Right atrium auricular region (tissue), 2 donors: Measurements from ENCODE around the gene TYW1. TPM values are rescaled to one million over a fixed set of nuclear protein-coding genes. Genes with fewer than 3 reads are reported as not detected.
A peak's percentile ranks its signal among the peaks of the same experiment; 100 is the strongest.
"Not testable (repeated sequence)": the region's sequence is repeated elsewhere in the genome, so short reads cannot be mapped to it uniquely, and the experiment has no call there.

Experiments
- DNase-seq: peaks from one replicate; pipeline ENCODE4 v3.0.0-alpha.2; 2019; ENCODE audit warnings: low spot score
- H3K27ac ChIP-seq, 2 donors: fragments of 200-600 bp; sonication (generic); 1 replicate in 1 of 2; 2 replicates in 1 of 2; pipeline ENCODE4 v1.5.1; 2016 to 2019
- H3K27me3 ChIP-seq, 2 donors: fragments of 200-600 bp; sonication (generic); one replicate each; pipeline versions ENCODE4 v1.5.1 to v1.6.0; 2017 to 2019
- H3K36me3 ChIP-seq: fragments of 200-600 bp; sonication (generic); one replicate; pipeline ENCODE4 v1.5.1; 2016
- H3K4me1 ChIP-seq, 2 donors: fragments of 200-600 bp; sonication (generic); one replicate each; pipeline versions ENCODE4 v1.5.1 to v1.6.0; 2017 to 2019
- H3K4me3 ChIP-seq, 2 donors: fragments of 200-600 bp; sonication (generic); 1 replicate in 1 of 2; 2 replicates in 1 of 2; pipeline ENCODE4 v1.5.1; 2017 to 2019; ENCODE audit warnings: mild to moderate bottlenecking in 1 of 2, moderate library complexity in 1 of 2
- H3K9me3 ChIP-seq, 2 donors: fragments of 200-600 bp; sonication (generic); one replicate each; pipeline ENCODE4 v1.5.1; 2019
- total RNA-seq, 2 donors: library from RNA; depleted of rRNA; stranded (reverse); fragments of >200 nt; gene quantifications; one replicate each; pipeline ENCODE4 v1.1.0, GENCODE V29; 2016
- TF ChIP-seq, protein P1 (sequence below), 2 donors: fragments of 200-600 bp; sonication (generic); IDR thresholded peaks; one replicate each; pipeline ENCODE4 v1.5.1; 2019; ENCODE audit warnings: antibody characterized with exemption in 2 of 2

The TYW1 gene, protein sequence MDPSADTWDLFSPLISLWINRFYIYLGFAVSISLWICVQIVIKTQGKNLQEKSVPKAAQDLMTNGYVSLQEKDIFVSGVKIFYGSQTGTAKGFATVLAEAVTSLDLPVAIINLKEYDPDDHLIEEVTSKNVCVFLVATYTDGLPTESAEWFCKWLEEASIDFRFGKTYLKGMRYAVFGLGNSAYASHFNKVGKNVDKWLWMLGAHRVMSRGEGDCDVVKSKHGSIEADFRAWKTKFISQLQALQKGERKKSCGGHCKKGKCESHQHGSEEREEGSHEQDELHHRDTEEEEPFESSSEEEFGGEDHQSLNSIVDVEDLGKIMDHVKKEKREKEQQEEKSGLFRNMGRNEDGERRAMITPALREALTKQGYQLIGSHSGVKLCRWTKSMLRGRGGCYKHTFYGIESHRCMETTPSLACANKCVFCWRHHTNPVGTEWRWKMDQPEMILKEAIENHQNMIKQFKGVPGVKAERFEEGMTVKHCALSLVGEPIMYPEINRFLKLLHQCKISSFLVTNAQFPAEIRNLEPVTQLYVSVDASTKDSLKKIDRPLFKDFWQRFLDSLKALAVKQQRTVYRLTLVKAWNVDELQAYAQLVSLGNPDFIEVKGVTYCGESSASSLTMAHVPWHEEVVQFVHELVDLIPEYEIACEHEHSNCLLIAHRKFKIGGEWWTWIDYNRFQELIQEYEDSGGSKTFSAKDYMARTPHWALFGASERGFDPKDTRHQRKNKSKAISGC
- total RNA-seq = 10 to 100 TPM; 12.4 to 23.8 TPM

DNA sequence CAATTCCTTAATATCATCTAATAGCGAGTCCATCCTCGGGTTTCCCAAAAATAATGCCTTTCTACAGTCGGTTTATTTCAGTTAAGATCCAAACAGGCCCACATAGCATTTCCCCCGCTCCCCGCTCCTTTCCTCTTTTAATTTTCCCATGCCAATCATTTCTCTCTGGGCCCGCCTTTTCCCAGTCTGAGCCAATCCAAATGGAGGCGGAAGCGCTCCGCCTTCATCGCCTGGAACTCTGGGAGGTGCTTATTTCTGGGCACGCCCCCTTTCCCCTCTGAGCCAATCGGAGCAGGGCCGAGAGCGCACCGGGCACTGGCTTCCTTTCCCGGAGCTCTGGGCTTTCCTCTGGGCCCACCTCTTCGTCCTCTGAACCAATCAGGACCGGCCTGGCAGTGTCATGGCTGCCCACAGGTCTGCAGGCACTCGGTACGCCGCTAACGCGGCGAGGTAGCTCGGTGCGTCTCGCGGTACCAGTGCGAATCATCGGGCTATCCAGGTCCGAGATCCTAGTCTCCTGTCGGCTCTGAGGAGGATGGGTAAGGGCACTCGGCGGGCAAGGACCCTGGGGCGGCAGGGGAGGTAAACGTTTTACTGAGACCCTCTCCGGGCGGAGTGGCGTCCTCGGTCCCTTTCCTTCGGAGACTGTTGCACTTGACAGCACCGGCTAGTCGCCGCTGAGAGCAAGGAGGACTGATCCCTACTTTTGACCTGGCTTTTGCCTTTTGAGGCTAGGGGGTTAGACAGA lies at the start of gene TYW1:
Gene TYW1 (plus strand): TSS at position 390 of the 748 bp plus-strand sequence. CDS start 146 bp downstream, at position 536.
- Histone ChIP-seq H3K27ac (peak within 1 kb of the TSS; percentile 90 to 99), H3K36me3 (peaks cover 24% of the 10 kb centered on the region), H3K4me1 (peaks cover 0 to 23% of the 10 kb centered on the region in 2 donors), H3K4me3 (peak within 1 kb of the TSS; percentile 88 to 93)
- H3K9me3 ChIP-seq, H3K27me3 ChIP-seq: not testable (repeated sequence)
- DNase-seq = peak; percentile 99

DNA sequence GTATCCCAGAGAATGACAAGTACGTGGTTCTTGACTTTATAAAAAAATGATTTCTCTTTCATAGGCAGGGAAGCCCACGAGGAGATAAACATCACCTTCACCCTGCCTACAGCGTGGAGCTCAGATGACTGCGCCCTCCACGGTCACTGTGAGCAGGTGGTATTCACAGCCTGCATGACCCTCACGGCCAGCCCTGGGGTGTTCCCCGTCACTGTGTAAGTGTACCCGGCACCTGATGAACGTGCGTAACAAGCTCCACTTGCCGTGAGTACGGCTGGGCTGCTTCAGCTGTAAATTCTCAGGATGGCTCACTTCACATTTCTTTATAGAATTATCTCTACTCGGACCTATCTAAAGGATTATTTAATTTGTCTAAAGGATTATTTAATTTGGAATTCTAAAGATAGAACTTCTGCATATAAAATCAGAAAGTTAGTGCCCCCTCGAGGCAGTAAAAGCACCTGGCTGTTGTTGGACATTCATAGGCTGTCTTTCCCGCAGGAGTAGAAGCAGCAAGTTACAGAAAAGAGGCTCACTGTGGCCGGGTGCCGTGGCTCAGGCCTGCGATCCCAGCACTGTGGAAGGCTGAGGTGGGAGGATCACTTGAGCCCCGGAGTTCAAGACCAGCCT lies 48.0 kb upstream of the TYW1 start:
- Histone ChIP-seq H3K4me3 (no peak overlapping the region), H3K4me1 (no peaks in the 10 kb centered on the region), H3K9me3 (no peaks in the 10 kb centered on the region), H3K27ac (no peak overlapping the region), H3K27me3 (no peaks in the 10 kb centered on the region), H3K36me3 (peaks cover 86% of the 10 kb centered on the region)
- TF ChIP-seq, protein P1, sequence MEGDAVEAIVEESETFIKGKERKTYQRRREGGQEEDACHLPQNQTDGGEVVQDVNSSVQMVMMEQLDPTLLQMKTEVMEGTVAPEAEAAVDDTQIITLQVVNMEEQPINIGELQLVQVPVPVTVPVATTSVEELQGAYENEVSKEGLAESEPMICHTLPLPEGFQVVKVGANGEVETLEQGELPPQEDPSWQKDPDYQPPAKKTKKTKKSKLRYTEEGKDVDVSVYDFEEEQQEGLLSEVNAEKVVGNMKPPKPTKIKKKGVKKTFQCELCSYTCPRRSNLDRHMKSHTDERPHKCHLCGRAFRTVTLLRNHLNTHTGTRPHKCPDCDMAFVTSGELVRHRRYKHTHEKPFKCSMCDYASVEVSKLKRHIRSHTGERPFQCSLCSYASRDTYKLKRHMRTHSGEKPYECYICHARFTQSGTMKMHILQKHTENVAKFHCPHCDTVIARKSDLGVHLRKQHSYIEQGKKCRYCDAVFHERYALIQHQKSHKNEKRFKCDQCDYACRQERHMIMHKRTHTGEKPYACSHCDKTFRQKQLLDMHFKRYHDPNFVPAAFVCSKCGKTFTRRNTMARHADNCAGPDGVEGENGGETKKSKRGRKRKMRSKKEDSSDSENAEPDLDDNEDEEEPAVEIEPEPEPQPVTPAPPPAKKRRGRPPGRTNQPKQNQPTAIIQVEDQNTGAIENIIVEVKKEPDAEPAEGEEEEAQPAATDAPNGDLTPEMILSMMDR (IDR thresholded peaks at IDR 0.05) = no peak
- no peak for DNase-seq

DNA sequence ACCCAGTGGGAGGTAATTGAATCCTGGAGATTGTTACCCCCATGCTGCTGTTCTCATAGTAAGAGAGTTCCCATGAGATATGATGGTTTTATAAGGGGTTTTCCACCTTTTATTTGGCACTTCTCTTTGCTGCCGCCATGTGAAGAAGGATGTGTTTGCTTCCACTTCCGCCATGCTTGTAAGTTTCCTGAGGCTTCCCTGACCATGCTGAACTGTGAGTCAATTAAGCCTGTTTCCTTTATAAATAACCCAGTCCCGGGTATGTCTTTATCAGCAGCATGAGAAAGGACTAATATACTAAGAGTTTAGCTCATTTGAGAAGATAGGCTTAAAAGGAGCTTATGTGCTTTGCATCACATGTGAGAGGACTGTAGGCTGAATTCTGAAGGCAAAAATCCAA lies 46.3 kb upstream of the TYW1 start:
- no peak for DNase-seq
- peaks cover 81% of the 10 kb centered on the region for H3K36me3 ChIP-seq

DNA sequence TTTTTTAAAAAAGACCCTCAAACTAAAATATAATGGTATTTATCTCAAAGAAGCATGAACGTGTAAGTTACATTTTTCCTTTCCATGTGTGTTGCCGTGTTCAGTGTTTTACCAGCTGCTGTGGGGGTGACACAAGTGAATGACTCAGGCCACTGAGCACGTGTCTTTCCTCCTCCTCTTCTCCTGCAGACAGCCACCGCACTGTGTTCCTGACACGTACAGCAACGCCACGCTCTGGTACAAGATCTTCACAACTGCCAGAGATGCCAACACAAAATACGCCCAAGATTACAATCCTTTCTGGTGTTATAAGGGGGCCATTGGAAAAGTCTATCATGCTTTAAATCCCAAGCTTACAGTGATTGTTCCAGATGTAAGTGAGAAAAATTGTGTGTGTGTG lies 45.9 kb upstream of the TYW1 start:
- peaks cover 80% of the 10 kb centered on the region for H3K36me3 ChIP-seq
- H3K27me3 ChIP-seq = no peaks in the 10 kb centered on the region
- no peak overlapping the region for H3K4me3 ChIP-seq
- H3K27ac ChIP-seq = no peak overlapping the region
- DNase-seq = no peak
- TF ChIP-seq, protein P1 (IDR thresholded peaks at IDR 0.05) = no peak
- H3K4me1 ChIP-seq = no peaks in the 10 kb centered on the region
- H3K9me3 ChIP-seq = no peaks in the 10 kb centered on the region

More for the DNA sequence above, 46.3 kb upstream of the TYW1 start:
- Histone ChIP-seq H3K9me3 (no peaks in the 10 kb centered on the region), H3K4me3 (no peak overlapping the region), H3K27ac (no peak overlapping the region), H3K27me3 (no peaks in the 10 kb centered on the region), H3K4me1 (no peaks in the 10 kb centered on the region)
- TF ChIP-seq, protein P1 (IDR thresholded peaks at IDR 0.05) = no peak

DNA sequence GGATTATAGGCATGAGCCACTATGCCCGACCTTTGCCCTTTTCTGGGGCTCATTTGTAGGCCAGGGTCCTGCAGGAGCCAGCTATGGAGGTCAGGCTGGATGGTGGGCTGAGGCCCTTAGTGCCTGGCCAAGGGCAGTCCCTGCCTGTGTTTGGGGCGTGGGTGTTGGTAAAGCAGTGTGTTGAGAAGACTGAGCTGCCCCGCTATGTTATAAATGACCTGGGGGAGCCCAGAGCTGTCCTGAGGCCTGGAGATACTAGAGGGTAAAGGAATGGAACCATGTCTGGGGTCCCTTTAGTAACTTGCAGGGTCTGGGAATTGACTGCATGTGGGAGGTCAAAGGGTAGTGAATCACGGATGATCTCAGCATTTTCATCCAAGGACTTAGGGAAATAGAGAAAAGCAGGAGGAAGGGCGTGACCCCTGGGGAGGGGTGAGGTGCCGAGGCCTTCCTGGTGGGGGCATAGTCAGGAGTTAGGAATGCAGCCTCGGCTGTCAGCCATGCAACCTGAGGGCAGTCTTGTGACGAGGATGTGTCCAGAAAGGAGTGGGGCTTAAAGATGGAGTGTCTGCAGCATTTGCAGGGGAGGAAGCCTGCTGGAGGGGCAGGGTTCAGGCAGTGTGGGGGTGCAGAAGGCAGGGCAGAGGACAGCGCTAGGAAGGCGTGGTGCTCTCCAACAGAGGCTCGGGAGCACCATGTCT lies 44.1 kb upstream of the TYW1 start:
- Histone ChIP-seq H3K9me3 (no peaks in the 10 kb centered on the region), H3K36me3 (peaks cover 69% of the 10 kb centered on the region), H3K4me1 (peaks cover 0 to 4% of the 10 kb centered on the region in 2 donors), H3K27me3 (no peaks in the 10 kb centered on the region), H3K4me3 (no peak overlapping the region), H3K27ac (no peak overlapping the region)
- TF ChIP-seq, protein P1 (IDR thresholded peaks at IDR 0.05) = no peak
- DNase-seq = no peak
